Astrocyte (in vitro differentiated cells and primary cell): ENCODE results near the gene AFF3. TPM values are rescaled to one million over a fixed set of nuclear protein-coding genes. Genes with fewer than 3 reads are reported as not detected.

ENCODE experiments used
- DNase-seq: peaks from one replicate; pipeline ENCODE4 v3.0.0-alpha.2; 2010; ENCODE audit warnings: low read depth
- FAIRE-seq: peaks from 2 replicates; lab custom pipeline; 2011; peaks lifted over from hg19 to GRCh38; lab: Jason Lieb, UNC
- H2AFZ ChIP-seq: 2 replicates; pipeline ENCODE4 v1.6.0; 2012; ENCODE audit warnings: low read depth, low read length, inconsistent platforms
- H3K27ac ChIP-seq: 2 replicates; pipeline ENCODE4 v1.5.1; 2011; ENCODE audit warnings: low read depth, low read length, inconsistent platforms
- H3K27me3 ChIP-seq: 2 replicates; pipeline ENCODE4 v1.6.0; 2011; ENCODE audit warnings: low read length, inconsistent platforms; ENCODE audit not compliant: insufficient read depth
- H3K36me3 ChIP-seq: 2 replicates; pipeline ENCODE4 v1.5.1; 2011; ENCODE audit warnings: low read length, inconsistent platforms; ENCODE audit not compliant: insufficient read depth
- H3K4me1 ChIP-seq: 2 replicates; pipeline ENCODE4 v1.5.1; 2011; ENCODE audit warnings: low read length, inconsistent platforms; ENCODE audit not compliant: insufficient read depth
- H3K4me2 ChIP-seq: 2 replicates; pipeline ENCODE4 v1.6.0; 2012; ENCODE audit warnings: low read length, inconsistent platforms
- H3K4me3 ChIP-seq: 2 replicates; pipeline ENCODE4 v1.5.1; 2011; ENCODE audit warnings: low read depth, mild to moderate bottlenecking, low read length, inconsistent platforms; ENCODE audit not compliant: insufficient read depth
- H3K79me2 ChIP-seq: 2 replicates; pipeline ENCODE4 v1.6.0; 2012; ENCODE audit warnings: mild to moderate bottlenecking, low read length, inconsistent platforms; ENCODE audit not compliant: insufficient read depth
- H3K9ac ChIP-seq: 2 replicates; pipeline ENCODE4 v1.6.0; 2012; ENCODE audit warnings: mild to moderate bottlenecking, low read length, inconsistent platforms
- H3K9me3 ChIP-seq: 2 replicates; pipeline ENCODE4 v1.5.1; 2012; ENCODE audit warnings: low read depth, mild to moderate bottlenecking, low read length, inconsistent platforms; ENCODE audit not compliant: insufficient read depth
- H4K20me1 ChIP-seq: 2 replicates; pipeline ENCODE4 v1.6.0; 2012; ENCODE audit warnings: low read length, inconsistent platforms; ENCODE audit not compliant: insufficient read depth
- H3K27ac Mint-ChIP-seq: one replicate; pipeline ENCODE4 v1.8.0; 2021; ENCODE audit warnings: mild to moderate bottlenecking, mixed read lengths; ENCODE audit not compliant: unreplicated experiment
- H3K27me3 Mint-ChIP-seq: one replicate; pipeline ENCODE4 v1.8.0; 2021; ENCODE audit warnings: low read depth, mixed read lengths; ENCODE audit not compliant: unreplicated experiment
- H3K36me3 Mint-ChIP-seq: one replicate; pipeline ENCODE4 v1.8.0; 2021; ENCODE audit warnings: low read depth, mixed read lengths; ENCODE audit not compliant: unreplicated experiment
- H3K4me1 Mint-ChIP-seq: one replicate; pipeline ENCODE4 v1.8.0; 2021; ENCODE audit warnings: low read depth, mixed read lengths; ENCODE audit not compliant: unreplicated experiment
- H3K4me3 Mint-ChIP-seq: one replicate; pipeline ENCODE4 v1.8.0; 2021; ENCODE audit warnings: mild to moderate bottlenecking, moderate library complexity, mixed read lengths; ENCODE audit not compliant: unreplicated experiment
- H3K9me3 Mint-ChIP-seq: one replicate; pipeline ENCODE4 v1.8.0; 2021; ENCODE audit warnings: mild to moderate bottlenecking, mixed read lengths; ENCODE audit not compliant: unreplicated experiment
- EZH2 ChIP-seq: IDR thresholded peaks from 2 replicates; pipeline ENCODE4 v1.6.1; 2012; ENCODE audit warnings: mild to moderate bottlenecking, low read length, inconsistent platforms; ENCODE audit not compliant: insufficient read depth
- total RNA-seq: library from RNA; stranded (reverse); gene quantifications from 2 replicates; pipeline ENCODE4 v1.2.1, GENCODE V29; 2021
- TF ChIP-seq, protein P1 (sequence below): IDR thresholded peaks from 2 replicates; pipeline ENCODE4 v1.5.1; 2011; ENCODE audit warnings: low read depth, mild to moderate bottlenecking, inconsistent platforms, low read length, moderate library complexity; ENCODE audit not compliant: insufficient read depth

AFF3 gene
- total RNA-seq, 1 donor from 2014 or later, result 14.7 TPM

- H3K9ac ChIP-seq, result no peak overlapping the region
- no peak overlapping the region for H3K27ac Mint-ChIP-seq
- H3K27me3 Mint-ChIP-seq, result no peaks in the 10 kb centered on the region
- H3K4me3 ChIP-seq, result no peak overlapping the region
- TF ChIP-seq, protein P1, sequence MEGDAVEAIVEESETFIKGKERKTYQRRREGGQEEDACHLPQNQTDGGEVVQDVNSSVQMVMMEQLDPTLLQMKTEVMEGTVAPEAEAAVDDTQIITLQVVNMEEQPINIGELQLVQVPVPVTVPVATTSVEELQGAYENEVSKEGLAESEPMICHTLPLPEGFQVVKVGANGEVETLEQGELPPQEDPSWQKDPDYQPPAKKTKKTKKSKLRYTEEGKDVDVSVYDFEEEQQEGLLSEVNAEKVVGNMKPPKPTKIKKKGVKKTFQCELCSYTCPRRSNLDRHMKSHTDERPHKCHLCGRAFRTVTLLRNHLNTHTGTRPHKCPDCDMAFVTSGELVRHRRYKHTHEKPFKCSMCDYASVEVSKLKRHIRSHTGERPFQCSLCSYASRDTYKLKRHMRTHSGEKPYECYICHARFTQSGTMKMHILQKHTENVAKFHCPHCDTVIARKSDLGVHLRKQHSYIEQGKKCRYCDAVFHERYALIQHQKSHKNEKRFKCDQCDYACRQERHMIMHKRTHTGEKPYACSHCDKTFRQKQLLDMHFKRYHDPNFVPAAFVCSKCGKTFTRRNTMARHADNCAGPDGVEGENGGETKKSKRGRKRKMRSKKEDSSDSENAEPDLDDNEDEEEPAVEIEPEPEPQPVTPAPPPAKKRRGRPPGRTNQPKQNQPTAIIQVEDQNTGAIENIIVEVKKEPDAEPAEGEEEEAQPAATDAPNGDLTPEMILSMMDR, result no peak
- no peak for TF ChIP-seq EZH2
- no peaks in the 10 kb centered on the region for H3K4me1 ChIP-seq
- no peaks in the 10 kb centered on the region for H3K27me3 ChIP-seq
- DNase-seq, result no peak
- no peak overlapping the region for H2AFZ ChIP-seq
- H3K36me3 Mint-ChIP-seq, result peaks cover 7% of the 10 kb centered on the region
- no peaks in the 10 kb centered on the region for H4K20me1 ChIP-seq
- H3K4me3 Mint-ChIP-seq, result no peak overlapping the region
- no peaks in the 10 kb centered on the region for H3K79me2 ChIP-seq
- H3K9me3 ChIP-seq, result no peaks in the 10 kb centered on the region
- H3K36me3 ChIP-seq, result no peaks in the 10 kb centered on the region
- H3K4me1 Mint-ChIP-seq, result peaks cover 24% of the 10 kb centered on the region
- H3K9me3 Mint-ChIP-seq, result peaks cover 4% of the 10 kb centered on the region
- no peak overlapping the region for H3K27ac ChIP-seq
- no peak for FAIRE-seq
- no peak overlapping the region for H3K4me2 ChIP-seq
Observed at GRCh38 chr2:99831772-99832171, 310.6 kb downstream of the AFF3 start.

GRCh38 chr2:99827296-99827999, 314.9 kb downstream of the AFF3 start:
- Mint-ChIP-seq H3K27ac (no peak overlapping the region), H3K9me3 (peaks cover 4% of the 10 kb centered on the region), H3K27me3 (no peaks in the 10 kb centered on the region), H3K4me3 (no peak overlapping the region), H3K4me1 (peaks cover 8% of the 10 kb centered on the region), H3K36me3 (peaks cover 9% of the 10 kb centered on the region)
- H3K4me1 ChIP-seq, result peaks cover 6% of the 10 kb centered on the region
- H3K4me2 ChIP-seq, result no peak overlapping the region
- FAIRE-seq, result no peak
- no peak overlapping the region for H2AFZ ChIP-seq
- no peak overlapping the region for H3K9ac ChIP-seq
- no peak for DNase-seq
- H3K9me3 ChIP-seq, result no peaks in the 10 kb centered on the region
- no peaks in the 10 kb centered on the region for H3K79me2 ChIP-seq
- H3K27ac ChIP-seq, result no peak overlapping the region
- H3K36me3 ChIP-seq, result no peaks in the 10 kb centered on the region
- no peak overlapping the region for H3K4me3 ChIP-seq
- H3K27me3 ChIP-seq, result no peaks in the 10 kb centered on the region
- no peak for TF ChIP-seq EZH2
- TF ChIP-seq, protein P1, result no peak
- H4K20me1 ChIP-seq, result no peaks in the 10 kb centered on the region

DNA sequence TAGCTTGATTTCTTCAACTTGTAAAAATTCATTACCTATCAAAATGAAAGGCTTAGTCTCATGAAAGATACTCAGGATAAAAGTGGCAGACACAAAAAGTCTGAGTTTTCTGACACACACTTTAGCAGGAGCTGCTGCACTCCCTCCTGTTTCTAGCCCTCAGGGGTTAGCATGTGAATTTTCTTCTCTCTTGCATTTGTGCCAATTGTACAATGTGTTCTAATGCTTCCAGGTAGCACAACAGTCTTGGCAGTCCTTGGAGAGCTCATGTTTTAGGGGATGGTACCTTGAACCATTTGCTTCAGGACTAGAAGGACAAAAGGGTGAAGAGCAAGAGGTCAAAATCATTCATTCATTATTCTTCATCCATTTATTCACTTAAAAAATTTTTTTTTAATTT, 316.8 kb downstream of the AFF3 start:
- Histone ChIP-seq H3K27ac (no peak overlapping the region), H2AFZ (no peak overlapping the region), H3K36me3 (no peaks in the 10 kb centered on the region), H3K4me1 (peaks cover 17% of the 10 kb centered on the region), H3K9ac (no peak overlapping the region), H3K4me2 (no peak overlapping the region), H3K9me3 (no peaks in the 10 kb centered on the region), H3K4me3 (no peak overlapping the region), H4K20me1 (no peaks in the 10 kb centered on the region), H3K27me3 (no peaks in the 10 kb centered on the region), H3K79me2 (no peaks in the 10 kb centered on the region)
- H3K9me3 Mint-ChIP-seq, result peaks cover 4% of the 10 kb centered on the region
- no peak overlapping the region for H3K4me3 Mint-ChIP-seq
- DNase-seq (no peak), FAIRE-seq (no peak)
- H3K27ac Mint-ChIP-seq, result no peak overlapping the region
- TF ChIP-seq, protein P1, result no peak
- no peak for TF ChIP-seq EZH2
- no peaks in the 10 kb centered on the region for H3K27me3 Mint-ChIP-seq
- peaks cover 7% of the 10 kb centered on the region for H3K36me3 Mint-ChIP-seq
- H3K4me1 Mint-ChIP-seq, result peaks cover 20% of the 10 kb centered on the region
